ENCODE data around the gene CCDC12.

Gene CCDC12

GRCh38 chr3:46924921-46925584 is 51.5 kb downstream of the CCDC12 start:
- peak overlapping the region; percentile 10 for H3K27ac ChIP-seq (ENCODE audit: low read depth, low read length, severe bottlenecking)
- no peaks in the 10 kb centered on the region for H3K9me3 ChIP-seq (ENCODE audit: control insufficient read depth, low read length)
- peaks cover 84% of the 10 kb centered on the region for H3K36me3 ChIP-seq (ENCODE audit: control insufficient read depth, insufficient read depth, low read length)
- peaks cover 2% of the 10 kb centered on the region for H3K4me1 ChIP-seq (ENCODE audit: control insufficient read depth, insufficient read depth, low read length, poor library complexity, severe bottlenecking)
- WGBS, 2 experiments (ENCODE audit: insufficient coverage in 2 of 2) = 94 to 97% methylated on average over 6 to 7 of the region's 10 CpGs
- H3K4me3 ChIP-seq (ENCODE audit: extremely low read depth, insufficient read depth, low read length, poor library complexity, severe bottlenecking) = no peak overlapping the region

GRCh38 chr3:46923559-46924350 is 52.8 kb downstream of the CCDC12 start:
- 70 to 87% methylated on average over 3 to 10 of the region's 11 CpGs for WGBS, 2 experiments (ENCODE audit: insufficient coverage in 2 of 2)
- H3K4me3 ChIP-seq (ENCODE audit: extremely low read depth, insufficient read depth, low read length, poor library complexity, severe bottlenecking) = no peak overlapping the region

GRCh38 chr3:46922871-46923558 is 53.5 kb downstream of the CCDC12 start:
- peaks cover 93% of the 10 kb centered on the region for H3K36me3 ChIP-seq (ENCODE audit: control insufficient read depth, insufficient read depth, low read length)
- H3K9me3 ChIP-seq (ENCODE audit: control insufficient read depth, low read length) = peaks cover 15% of the 10 kb centered on the region
- no peak overlapping the region for H3K27ac ChIP-seq (ENCODE audit: low read depth, low read length, severe bottlenecking)
- H3K4me1 ChIP-seq (ENCODE audit: control insufficient read depth, insufficient read depth, low read length, poor library complexity, severe bottlenecking) = peaks cover 2% of the 10 kb centered on the region
- WGBS, 2 experiments (ENCODE audit: insufficient coverage in 2 of 2) = 93% methylated on average over 13 of the region's 16 CpGs
- no peak overlapping the region for H3K4me3 ChIP-seq (ENCODE audit: extremely low read depth, insufficient read depth, low read length, poor library complexity, severe bottlenecking)

More at GRCh38 chr3:46923559-46924350, 52.8 kb downstream of the CCDC12 start:
- Histone ChIP-seq H3K9me3 (ENCODE audit: control insufficient read depth, low read length) (peaks cover 8% of the 10 kb centered on the region), H3K27ac (ENCODE audit: low read depth, low read length, severe bottlenecking) (no peak overlapping the region), H3K4me1 (ENCODE audit: control insufficient read depth, insufficient read depth, low read length, poor library complexity, severe bottlenecking) (peaks cover 2% of the 10 kb centered on the region), H3K36me3 (ENCODE audit: control insufficient read depth, insufficient read depth, low read length) (peaks cover 91% of the 10 kb centered on the region)

GRCh38 chr3:46922426-46922825 is 54.1 kb downstream of the CCDC12 start:
- Histone ChIP-seq H3K4me1 (ENCODE audit: control insufficient read depth, insufficient read depth, low read length, poor library complexity, severe bottlenecking) (no peaks in the 10 kb centered on the region), H3K27ac (ENCODE audit: low read depth, low read length, severe bottlenecking) (no peak overlapping the region), H3K9me3 (ENCODE audit: control insufficient read depth, low read length) (peaks cover 21% of the 10 kb centered on the region), H3K36me3 (ENCODE audit: control insufficient read depth, insufficient read depth, low read length) (peaks cover 96% of the 10 kb centered on the region), H3K4me3 (ENCODE audit: extremely low read depth, insufficient read depth, low read length, poor library complexity, severe bottlenecking) (no peak overlapping the region)
- WGBS, 2 experiments (ENCODE audit: insufficient coverage in 2 of 2) = 98 to 100% methylated on average over 3 to 4 of the region's 4 CpGs

GRCh38 chr3:46921871-46922271 is 54.7 kb downstream of the CCDC12 start:
- Histone ChIP-seq H3K4me1 (ENCODE audit: control insufficient read depth, insufficient read depth, low read length, poor library complexity, severe bottlenecking) (no peaks in the 10 kb centered on the region), H3K27ac (ENCODE audit: low read depth, low read length, severe bottlenecking) (no peak overlapping the region), H3K9me3 (ENCODE audit: control insufficient read depth, low read length) (peaks cover 26% of the 10 kb centered on the region), H3K4me3 (ENCODE audit: extremely low read depth, insufficient read depth, low read length, poor library complexity, severe bottlenecking) (no peak overlapping the region), H3K36me3 (ENCODE audit: control insufficient read depth, insufficient read depth, low read length) (peaks cover 96% of the 10 kb centered on the region)
- WGBS, 2 experiments (ENCODE audit: insufficient coverage in 2 of 2) = 97% methylated on average over 5 to 7 of the region's 7 CpGs

GRCh38 chr3:46921041-46921440 is 55.5 kb downstream of the CCDC12 start:
- no peaks in the 10 kb centered on the region for H3K4me1 ChIP-seq (ENCODE audit: control insufficient read depth, insufficient read depth, low read length, poor library complexity, severe bottlenecking)
- WGBS, 2 experiments (ENCODE audit: insufficient coverage in 2 of 2) = 90 to 100% methylated on average over 2 of the region's 4 CpGs
- peaks cover 26% of the 10 kb centered on the region for H3K9me3 ChIP-seq (ENCODE audit: control insufficient read depth, low read length)
- no peak overlapping the region for H3K4me3 ChIP-seq (ENCODE audit: extremely low read depth, insufficient read depth, low read length, poor library complexity, severe bottlenecking)
- H3K27ac ChIP-seq (ENCODE audit: low read depth, low read length, severe bottlenecking) = no peak overlapping the region
- peaks cover 97% of the 10 kb centered on the region for H3K36me3 ChIP-seq (ENCODE audit: control insufficient read depth, insufficient read depth, low read length)

GRCh38 chr3:46918634-46919033 is 57.9 kb downstream of the CCDC12 start:
- H3K4me3 ChIP-seq (ENCODE audit: extremely low read depth, insufficient read depth, low read length, poor library complexity, severe bottlenecking) = no peak overlapping the region
- H3K4me1 ChIP-seq (ENCODE audit: control insufficient read depth, insufficient read depth, low read length, poor library complexity, severe bottlenecking) = no peaks in the 10 kb centered on the region
- H3K36me3 ChIP-seq (ENCODE audit: control insufficient read depth, insufficient read depth, low read length) = peaks cover 80% of the 10 kb centered on the region
- 91 to 97% methylated on average over 3 to 4 of the region's 4 CpGs for WGBS, 2 experiments (ENCODE audit: insufficient coverage in 2 of 2)
- peaks cover 26% of the 10 kb centered on the region for H3K9me3 ChIP-seq (ENCODE audit: control insufficient read depth, low read length)
- no peak overlapping the region for H3K27ac ChIP-seq (ENCODE audit: low read depth, low read length, severe bottlenecking)

GRCh38 chr3:46918202-46918601 is 58.3 kb downstream of the CCDC12 start:
- Histone ChIP-seq H3K27ac (ENCODE audit: low read depth, low read length, severe bottlenecking) (no peak overlapping the region), H3K4me1 (ENCODE audit: control insufficient read depth, insufficient read depth, low read length, poor library complexity, severe bottlenecking) (no peaks in the 10 kb centered on the region), H3K9me3 (ENCODE audit: control insufficient read depth, low read length) (peaks cover 26% of the 10 kb centered on the region), H3K36me3 (ENCODE audit: control insufficient read depth, insufficient read depth, low read length) (peaks cover 76% of the 10 kb centered on the region), H3K4me3 (ENCODE audit: extremely low read depth, insufficient read depth, low read length, poor library complexity, severe bottlenecking) (no peak overlapping the region)
- 80% methylated on average over 1 of the region's 1 CpG; no CpG with 5 or more reads in 1 of the 2 experiments for WGBS, 2 experiments (ENCODE audit: insufficient coverage in 2 of 2)

GRCh38 chr3:46917257-46917656 is 59.3 kb downstream of the CCDC12 start:
- H3K4me1 ChIP-seq (ENCODE audit: control insufficient read depth, insufficient read depth, low read length, poor library complexity, severe bottlenecking) = no peaks in the 10 kb centered on the region
- WGBS, 2 experiments (ENCODE audit: insufficient coverage in 2 of 2) = 80% methylated on average over 1 to 2 of the region's 3 CpGs
- H3K36me3 ChIP-seq (ENCODE audit: control insufficient read depth, insufficient read depth, low read length) = peaks cover 66% of the 10 kb centered on the region
- peaks cover 26% of the 10 kb centered on the region for H3K9me3 ChIP-seq (ENCODE audit: control insufficient read depth, low read length)
- no peak overlapping the region for H3K4me3 ChIP-seq (ENCODE audit: extremely low read depth, insufficient read depth, low read length, poor library complexity, severe bottlenecking)
- H3K27ac ChIP-seq (ENCODE audit: low read depth, low read length, severe bottlenecking) = no peak overlapping the region

GRCh38 chr3:46916799-46917198 is 59.7 kb downstream of the CCDC12 start:
- Histone ChIP-seq H3K9me3 (ENCODE audit: control insufficient read depth, low read length) (peaks cover 26% of the 10 kb centered on the region), H3K4me1 (ENCODE audit: control insufficient read depth, insufficient read depth, low read length, poor library complexity, severe bottlenecking) (no peaks in the 10 kb centered on the region), H3K36me3 (ENCODE audit: control insufficient read depth, insufficient read depth, low read length) (peaks cover 62% of the 10 kb centered on the region), H3K4me3 (ENCODE audit: extremely low read depth, insufficient read depth, low read length, poor library complexity, severe bottlenecking) (no peak overlapping the region), H3K27ac (ENCODE audit: low read depth, low read length, severe bottlenecking) (no peak overlapping the region)
- WGBS, 2 experiments (ENCODE audit: insufficient coverage in 2 of 2) = 96 to 100% methylated on average over 2 to 3 of the region's 3 CpGs
